ENCODE data around the gene ZSCAN5B.
A peak's percentile ranks its signal among the peaks of the same experiment; 100 is the strongest.
"Not testable (repeated sequence)": the region's sequence is repeated elsewhere in the genome, so short reads cannot be mapped to it uniquely, and the experiment has no call there.

The ZSCAN5B gene

GRCh38 chr19:56175861-56176307 is 21.7 kb downstream of the ZSCAN5B start, which contains the start of gene GALP:
Gene GALP, plus strand, starts transcription at chr19:56176008. Its CDS starts 1,101 bp downstream, at chr19:56177109.
- DNase-seq = not testable (repeated sequence)

GRCh38 chr19:56174550-56174949 is 23.0 kb downstream of the ZSCAN5B start:
- DNase-seq = no peak

GRCh38 chr19:56174086-56174485 is 23.5 kb downstream of the ZSCAN5B start:
- DNase-seq = no peak

- no peak for DNase-seq
Measured at GRCh38 chr19:56170261-56170660, 27.3 kb downstream of the ZSCAN5B start.

- DNase-seq = no peak
Measured at GRCh38 chr19:56167064-56167578, 30.5 kb downstream of the ZSCAN5B start.

GRCh38 chr19:56163097-56163496 is 34.5 kb downstream of the ZSCAN5B start:
- DNase-seq = no peak

GRCh38 chr19:56162258-56162657 is 35.3 kb downstream of the ZSCAN5B start:
- no peak for DNase-seq

GRCh38 chr19:56161534-56161933 is 36.0 kb downstream of the ZSCAN5B start:
- no peak for DNase-seq

GRCh38 chr19:56159622-56160271 is 37.8 kb downstream of the ZSCAN5B start:
- DNase-seq = no peak

- no peak for DNase-seq
Measured at GRCh38 chr19:56159009-56159559, 38.5 kb downstream of the ZSCAN5B start.

- no peak for DNase-seq
Measured at GRCh38 chr19:56158170-56158757, 39.3 kb downstream of the ZSCAN5B start.

GRCh38 chr19:56156768-56157167 is 40.8 kb downstream of the ZSCAN5B start:
- DNase-seq = no peak

GRCh38 chr19:56155124-56155687 is 42.4 kb downstream of the ZSCAN5B start:
- no peak for DNase-seq

- DNase-seq = peak; percentile 17
Measured at GRCh38 chr19:56153507-56153906, 44.1 kb downstream of the ZSCAN5B start.

GRCh38 chr19:56152644-56153043 is 44.9 kb downstream of the ZSCAN5B start:
- DNase-seq = no peak

- DNase-seq = no peak
Measured at GRCh38 chr19:56150358-56150757, 47.2 kb downstream of the ZSCAN5B start.

- DNase-seq = no peak
Measured at GRCh38 chr19:56149656-56150038, 47.9 kb downstream of the ZSCAN5B start.

GRCh38 chr19:56148955-56149655 is 48.5 kb downstream of the ZSCAN5B start:
- not testable (repeated sequence) for DNase-seq

GRCh38 chr19:56148096-56148495 is 49.5 kb downstream of the ZSCAN5B start:
- no peak for DNase-seq

- DNase-seq = no peak
Measured at GRCh38 chr19:56147307-56147706, 50.3 kb downstream of the ZSCAN5B start.

GRCh38 chr19:56146904-56147303 is 50.7 kb downstream of the ZSCAN5B start:
- no peak for DNase-seq

GRCh38 chr19:56145698-56146097 is 51.9 kb downstream of the ZSCAN5B start:
- DNase-seq = no peak

GRCh38 chr19:56144831-56145230 is 52.8 kb downstream of the ZSCAN5B start:
- no peak for DNase-seq

Measured in CD4-positive, alpha-beta T cell treated with Interleukin-17A for 4 hours (primary cell).